Left renal cortex interstitium (tissue), 4 donors: ENCODE measurements around the gene PRKAR1B. TPM values are rescaled to one million over a fixed set of nuclear protein-coding genes. Genes with fewer than 3 reads are reported as not detected.

Experiments used
- DNase-seq, 4 donors: peaks; one replicate each; pipeline ENCODE4 v3.0.0-alpha.2; 2013; ENCODE audit warnings: low read depth in 4 of 4, low spot score in 2 of 4, missing footprints in 1 of 4
- polyA plus RNA-seq, 4 donors: library from polyadenylated mRNA; unstranded; fragments of 120-200 nt; gene quantifications; one replicate each; pipeline ENCODE4 v1.2.1, GENCODE V29; 2013; ENCODE audit not compliant: insufficient read length in 4 of 4

PRKAR1B gene
- polyA plus RNA-seq, 4 donors: 39.3 to 48.7 (median 42.8) TPM

DNA sequence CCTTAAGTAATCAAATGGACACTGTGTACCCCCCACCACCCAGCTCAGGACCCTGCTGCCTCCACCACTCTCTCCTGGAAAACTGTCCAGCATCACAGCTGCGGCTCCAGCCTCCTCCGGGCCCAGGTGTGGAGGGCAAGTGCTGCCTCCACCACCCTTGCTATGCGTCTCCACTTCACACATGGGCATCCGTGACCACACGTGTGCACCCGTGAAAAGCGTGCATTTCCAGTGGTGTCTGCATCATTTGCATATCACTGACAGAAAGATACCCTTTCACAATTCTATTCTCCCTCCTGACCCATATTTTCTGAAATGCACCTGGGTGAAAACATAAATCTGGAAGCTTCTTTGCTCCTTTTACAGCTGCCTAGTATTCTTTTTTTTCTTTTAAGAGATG lies 117.7 kb downstream of the PRKAR1B start:
- no peak for DNase-seq

DNA sequence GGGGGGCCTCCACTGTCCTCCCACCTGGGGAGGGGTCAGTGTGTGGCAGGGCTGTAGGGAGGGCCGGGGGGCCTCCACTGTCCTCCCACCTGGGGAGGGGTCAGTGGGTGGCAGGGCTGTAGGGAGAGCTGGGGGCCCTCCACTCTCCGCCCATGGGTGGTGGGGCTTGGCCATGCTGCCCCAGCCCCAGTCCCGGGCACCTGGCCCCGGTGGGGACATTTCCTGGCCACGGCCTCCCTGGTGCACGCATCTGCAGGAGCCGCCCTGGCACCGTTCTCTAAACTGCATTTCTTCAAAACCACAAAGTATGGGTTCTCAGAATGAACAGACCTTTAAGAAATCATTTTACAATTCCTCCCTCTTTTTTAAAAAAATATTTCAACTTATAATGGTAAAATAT lies 118.1 kb downstream of the PRKAR1B start:
- DNase-seq: no peak

DNA sequence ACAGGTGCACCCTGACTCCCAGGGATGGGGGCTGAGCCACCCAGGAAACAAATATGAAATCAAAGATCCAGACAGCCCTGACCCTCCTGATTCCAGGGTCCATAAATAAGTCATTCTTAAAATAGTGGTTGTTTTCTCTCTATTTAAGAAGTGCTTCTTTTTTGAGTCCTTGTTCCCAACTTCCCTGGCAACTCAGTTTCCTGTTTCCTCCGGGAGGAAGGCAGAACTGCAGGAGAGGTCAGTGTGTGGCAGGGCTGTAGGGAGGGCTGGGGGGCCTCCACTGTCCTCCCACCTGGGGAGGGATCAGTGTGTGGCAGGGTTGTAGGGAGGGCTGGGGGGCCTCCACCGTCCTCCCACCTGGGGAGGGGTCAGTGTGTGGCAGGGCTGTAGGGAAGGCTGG lies 118.7 kb downstream of the PRKAR1B start:
- no peak for DNase-seq

DNA sequence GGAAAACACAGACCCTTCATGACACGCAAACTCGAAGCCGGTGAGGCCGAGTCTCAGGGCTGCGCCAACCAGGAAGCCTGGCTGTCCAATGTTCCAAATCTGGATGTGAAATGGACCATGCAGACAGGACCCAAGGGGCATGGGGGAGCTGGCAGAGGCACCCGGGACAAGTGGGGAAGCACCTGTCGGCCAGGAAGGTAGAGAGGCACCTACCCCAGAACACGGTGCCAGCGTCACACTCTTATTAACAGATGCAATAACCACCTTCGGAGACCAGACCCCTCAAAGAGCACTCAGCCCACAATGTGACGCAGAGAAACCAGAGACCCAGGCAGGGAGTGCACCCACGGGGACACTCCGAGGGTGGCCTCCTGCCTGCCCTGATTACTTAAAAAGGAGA lies 119.1 kb downstream of the PRKAR1B start:
- no peak for DNase-seq

DNA sequence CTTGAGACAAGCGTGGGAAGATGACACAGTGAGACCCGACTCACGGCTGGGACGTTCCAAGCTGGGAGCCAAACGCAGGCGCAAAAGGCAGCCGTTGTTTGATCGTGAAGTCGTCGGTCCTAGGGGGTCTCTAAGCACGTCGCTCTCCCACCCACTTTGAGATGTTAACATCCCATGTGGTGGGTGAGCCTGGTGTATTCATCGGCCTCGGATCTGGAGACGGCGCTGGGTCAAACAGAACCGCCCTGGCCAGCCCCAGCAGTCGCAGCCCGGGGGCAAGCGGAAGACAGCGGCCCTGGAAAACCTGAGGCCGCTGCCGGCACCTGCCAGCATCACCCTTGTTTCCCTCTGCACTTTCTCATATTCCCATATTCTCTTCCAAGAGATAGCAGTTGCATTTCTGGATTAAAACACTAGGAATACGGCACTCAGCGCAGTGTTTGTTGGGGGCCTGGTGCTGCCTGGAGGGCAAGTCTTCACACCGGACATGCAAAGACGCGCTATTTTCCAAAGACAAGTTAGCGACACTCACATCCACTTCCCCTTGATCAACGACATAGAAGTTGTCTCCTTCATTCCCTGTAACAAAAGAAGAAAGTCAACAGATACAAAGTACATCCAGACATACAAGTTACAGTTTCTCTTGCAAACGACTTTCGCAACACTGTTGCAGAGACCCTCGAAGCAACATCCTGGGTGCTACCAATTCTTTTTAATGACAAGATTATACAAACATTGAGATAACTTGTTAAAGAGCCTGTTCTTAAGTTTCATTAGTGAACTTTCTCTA lies 121.2 kb downstream of the PRKAR1B start:
- no peak for DNase-seq

DNA sequence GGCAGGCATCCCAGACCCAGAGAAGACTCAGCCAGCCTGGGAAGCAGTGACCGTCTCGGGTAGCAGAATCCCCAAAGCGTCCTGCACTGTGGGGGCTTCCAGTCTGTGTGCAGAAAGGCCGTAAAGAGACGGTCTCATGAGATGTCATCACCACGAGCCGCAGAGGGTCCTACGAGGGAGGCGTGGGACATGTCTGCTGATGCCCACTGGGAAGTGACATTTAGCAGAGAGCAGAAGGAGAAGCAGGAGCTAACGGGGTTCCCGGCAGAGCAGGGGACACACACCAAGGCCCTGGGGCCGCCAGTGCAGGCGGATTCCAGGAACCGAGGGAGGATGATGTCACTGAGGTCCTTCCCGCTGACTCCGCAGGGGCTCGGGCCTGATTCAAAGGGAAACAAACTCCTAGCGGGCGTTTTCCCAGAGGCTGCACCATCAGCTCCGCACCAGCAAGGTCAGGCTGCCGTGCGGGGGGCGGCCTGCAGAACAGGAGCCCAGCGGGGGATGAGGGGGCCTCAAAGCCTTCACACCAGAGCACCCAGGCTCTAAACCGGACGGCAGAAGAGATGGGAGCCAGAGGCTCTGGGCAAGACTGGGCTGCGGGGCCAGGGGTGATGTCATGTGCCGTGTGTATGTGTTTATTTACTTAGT lies 122.1 kb downstream of the PRKAR1B start:
- DNase-seq: no peak

DNA sequence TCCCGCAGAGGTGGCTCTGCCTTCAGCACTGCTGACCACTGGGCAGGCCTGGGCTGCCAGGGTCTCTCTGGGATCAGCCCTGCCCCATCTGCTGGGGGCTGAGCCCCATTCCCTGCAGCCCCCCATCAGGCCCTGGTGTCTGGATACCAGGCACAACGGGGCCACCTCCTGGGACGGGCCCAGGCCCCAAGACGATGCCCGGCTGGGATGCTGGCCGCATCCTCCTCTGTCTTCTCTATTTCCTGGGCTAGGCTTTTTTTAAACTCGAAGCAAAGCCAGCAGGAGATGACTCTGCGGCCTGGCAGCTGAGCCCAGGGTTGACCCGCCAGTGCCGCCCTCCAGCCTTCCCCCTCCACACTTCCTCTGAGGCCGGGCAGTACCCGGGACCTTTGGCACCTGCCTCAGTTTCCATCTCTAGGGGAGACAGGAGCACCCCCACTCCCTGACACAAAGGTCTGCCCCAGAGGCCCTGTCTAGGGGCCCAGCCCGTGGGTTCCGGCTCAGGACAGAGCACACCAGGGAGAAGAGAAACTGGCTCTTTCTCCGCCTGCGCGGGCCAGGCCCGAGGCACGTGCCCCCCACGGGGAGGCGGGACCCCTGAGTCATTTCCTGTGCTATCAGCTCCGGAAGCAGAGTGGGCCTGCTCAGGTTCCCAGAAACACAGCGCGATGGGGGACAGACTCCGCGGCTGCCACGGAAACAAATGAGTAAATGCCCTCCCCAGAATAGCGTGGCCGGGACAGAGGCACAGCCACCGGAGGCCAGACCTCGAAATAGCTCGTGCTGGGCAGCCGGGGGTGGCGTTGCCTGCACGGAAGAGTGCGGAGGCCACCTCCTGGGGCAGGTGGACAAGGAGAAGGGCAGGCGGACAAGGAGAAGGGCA lies 122.8 kb downstream of the PRKAR1B start:
- no peak for DNase-seq

DNA sequence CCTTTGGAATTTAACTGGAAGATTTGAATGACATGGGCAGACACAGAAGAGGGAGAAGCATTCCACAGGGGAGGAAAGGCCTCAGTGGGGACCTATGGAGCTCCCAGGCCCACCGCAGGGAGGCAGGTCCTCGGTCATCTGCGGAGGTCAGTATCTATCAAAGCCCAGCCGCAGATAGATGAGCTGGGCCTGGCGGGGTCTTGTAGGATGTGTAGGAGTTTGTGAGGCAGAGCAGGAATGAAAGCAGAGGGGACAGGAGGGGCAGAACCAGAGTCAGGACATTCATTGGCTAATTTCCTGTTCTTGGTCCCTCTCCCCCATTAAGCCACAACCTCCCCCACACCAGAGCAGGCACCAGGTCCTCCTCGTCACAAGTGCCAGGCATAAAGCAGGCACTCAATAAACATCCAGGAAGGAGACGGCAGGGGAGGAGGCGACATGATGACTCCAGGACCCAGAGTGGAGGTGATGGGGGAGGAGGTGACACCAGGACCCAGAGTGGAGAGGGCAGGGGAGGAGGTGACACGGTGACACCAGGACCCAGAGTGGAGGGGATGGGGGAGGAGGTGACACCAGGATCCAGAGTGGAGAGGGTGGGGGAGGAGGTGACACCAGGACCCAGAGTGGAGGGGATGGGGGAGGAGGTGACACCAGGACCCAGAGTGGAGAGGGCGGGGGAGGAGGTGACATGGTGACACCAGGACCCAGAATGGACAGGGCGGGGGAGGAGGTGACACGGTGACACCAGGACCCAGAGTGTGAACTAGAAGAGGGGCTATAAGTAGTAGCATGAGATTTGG lies 123.7 kb downstream of the PRKAR1B start:
- no peak for DNase-seq

DNA sequence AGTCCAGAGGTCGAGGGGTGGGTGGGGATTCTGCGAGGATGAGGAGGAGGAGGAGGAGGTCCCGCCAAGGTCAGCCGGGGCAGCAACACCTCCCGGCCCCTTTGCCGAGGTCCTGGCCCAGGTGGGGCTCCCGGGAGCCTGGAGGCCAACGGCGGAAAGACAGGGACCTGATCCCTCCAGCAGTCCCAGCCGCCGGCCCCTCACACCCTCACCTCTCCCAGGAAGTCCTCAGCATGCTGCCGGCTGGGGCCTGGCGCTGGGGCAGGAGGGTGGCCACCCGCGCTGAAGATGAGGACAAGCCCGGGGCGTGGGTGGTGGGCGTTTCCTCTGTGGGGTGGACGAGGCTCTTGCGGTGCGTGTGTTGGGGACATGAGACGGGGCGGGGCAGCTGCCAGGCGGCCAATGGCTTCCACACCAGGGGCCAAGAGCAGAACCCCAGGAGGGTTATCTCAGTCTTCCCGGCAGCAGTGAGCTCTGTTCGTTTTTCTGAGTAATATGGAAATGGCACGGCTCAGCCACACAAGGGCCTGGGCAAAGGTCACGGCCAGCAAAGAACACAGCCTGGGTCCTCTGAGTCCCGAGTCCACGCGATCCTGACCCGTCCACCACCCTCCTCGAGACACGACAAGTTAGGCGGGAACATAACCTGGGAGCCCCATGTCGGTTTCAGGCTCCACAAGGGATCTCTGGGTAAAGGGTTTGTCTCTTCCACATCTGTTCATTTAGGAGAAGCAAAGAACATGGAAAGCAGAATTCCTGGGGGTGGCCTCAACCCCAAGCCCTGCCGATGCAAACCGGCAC lies 124.5 kb downstream of the PRKAR1B start:
- no peak for DNase-seq

DNA sequence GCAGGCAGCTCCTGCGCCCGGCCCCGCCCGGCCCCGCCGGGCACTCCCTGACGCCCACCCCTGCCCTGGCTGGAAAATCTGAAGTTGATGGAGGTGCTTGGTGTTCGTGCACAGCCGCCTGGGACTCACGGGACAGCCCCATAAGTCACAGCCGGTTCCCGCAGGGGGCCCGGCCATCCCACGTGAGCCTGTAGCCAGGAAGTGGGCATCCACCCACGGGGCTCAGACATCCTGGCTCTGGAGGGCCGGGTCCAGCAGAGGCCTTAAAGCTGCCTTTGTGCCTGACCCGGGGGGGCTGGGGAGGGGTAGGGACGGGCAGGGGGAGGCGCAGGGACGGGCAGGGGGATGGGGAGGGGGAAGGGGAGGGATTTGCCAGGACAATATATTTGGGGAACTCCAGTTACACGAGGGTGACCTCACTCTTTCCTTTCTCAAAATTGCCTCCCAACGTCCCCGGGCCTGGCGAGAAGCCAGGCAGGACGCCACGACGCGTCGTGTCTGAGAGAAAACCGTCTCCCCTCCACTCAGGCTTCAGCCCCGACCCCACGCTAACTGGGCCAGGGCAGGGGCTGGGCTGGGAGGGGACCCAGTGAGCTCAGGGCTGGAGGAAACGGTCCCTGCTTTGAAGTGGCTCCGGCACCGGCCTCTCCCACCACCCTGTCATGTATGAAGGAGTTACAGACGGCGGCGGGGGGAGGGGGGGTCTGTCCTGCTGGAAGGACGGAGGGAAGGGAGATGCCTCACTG lies 125.3 kb downstream of the PRKAR1B start:
- DNase-seq: no peak

DNA sequence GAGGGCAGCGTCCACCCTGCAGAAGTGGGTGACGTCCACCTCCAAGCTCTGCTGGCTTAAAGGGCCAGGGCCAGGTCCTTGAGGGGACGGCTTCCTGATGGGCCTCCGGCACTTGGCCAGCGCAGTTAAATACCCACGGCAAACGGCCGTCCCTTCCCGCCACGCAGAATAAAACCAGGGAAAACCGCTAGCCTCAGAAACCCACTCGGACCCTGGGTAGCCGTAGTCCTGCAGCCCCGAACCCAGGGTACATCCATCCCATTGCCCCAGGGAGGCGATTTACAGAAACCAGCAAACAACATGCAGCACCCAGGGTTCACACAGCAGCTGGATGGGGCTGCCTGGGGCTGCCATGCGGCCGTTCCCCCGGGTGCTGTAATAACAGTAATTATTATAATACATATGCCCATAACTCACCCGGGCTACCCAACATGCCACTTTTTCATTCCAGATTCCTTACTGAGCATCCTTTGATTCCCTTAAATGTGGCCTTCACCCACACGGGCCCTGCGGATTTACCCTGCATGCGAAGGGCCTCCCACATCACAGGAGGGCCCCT lies 126.0 kb downstream of the PRKAR1B start:
- no peak for DNase-seq

DNA sequence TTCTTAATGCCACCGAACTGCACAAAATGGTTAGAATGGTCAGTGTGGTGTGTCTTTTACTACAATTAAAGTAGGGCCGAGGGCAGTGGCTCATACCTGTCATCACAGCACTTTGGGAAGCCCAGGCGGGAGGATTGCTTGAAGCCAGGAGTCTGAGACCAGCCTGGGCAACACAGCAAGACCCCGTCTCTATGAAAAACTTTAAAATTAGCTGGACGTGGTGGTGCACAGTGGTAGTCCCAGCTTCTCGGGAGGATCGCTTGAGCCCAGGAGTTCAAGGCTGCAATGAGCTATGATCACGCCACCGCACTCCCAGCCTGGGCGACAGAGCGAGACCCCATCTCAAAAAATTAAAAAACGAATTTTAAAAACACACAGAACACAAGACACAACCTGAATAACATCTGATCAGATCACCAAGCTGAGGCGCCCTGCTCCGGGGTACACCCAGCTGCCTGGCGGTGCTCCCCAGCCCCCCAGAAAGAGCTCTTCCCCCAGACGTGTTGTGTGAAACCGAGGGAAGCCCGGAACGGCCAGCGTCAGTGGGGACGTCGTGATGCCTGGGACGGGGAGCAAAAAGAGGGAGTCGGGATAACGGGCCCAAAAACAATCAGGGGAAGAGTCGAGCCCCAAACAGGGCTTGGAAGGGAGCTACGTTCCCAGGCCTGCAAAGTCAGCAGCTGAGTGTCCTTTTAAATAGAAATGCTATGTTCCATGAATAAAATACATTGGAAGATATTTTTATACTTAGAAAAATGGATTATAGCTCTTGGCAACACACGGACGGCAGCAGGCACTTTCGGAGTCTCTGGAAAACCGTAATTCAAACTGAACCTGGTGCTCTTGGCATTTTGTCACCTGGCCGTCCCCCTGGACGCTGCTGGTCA lies 126.7 kb downstream of the PRKAR1B start:
- no peak for DNase-seq

DNA sequence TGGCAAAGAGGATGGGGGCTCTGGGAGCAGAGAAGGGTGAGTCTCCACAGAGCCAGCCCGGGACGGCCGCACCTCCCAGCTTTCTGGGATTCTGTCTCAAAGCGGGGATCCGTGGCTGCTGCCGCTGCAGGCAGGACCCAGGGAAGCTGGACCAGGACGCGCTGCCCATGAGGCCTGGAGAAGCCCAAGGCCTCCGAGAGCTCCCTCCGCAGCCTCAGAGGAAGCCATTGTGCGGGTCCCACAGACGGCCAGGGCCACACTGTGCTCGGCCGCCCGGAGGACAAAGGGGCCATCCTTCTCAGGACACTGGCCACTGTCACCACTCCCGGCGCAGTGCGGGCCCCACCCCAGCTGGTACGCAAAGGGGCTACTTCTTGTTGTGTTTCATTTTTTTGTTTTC lies 128.2 kb downstream of the PRKAR1B start:
- DNase-seq: no peak

DNA sequence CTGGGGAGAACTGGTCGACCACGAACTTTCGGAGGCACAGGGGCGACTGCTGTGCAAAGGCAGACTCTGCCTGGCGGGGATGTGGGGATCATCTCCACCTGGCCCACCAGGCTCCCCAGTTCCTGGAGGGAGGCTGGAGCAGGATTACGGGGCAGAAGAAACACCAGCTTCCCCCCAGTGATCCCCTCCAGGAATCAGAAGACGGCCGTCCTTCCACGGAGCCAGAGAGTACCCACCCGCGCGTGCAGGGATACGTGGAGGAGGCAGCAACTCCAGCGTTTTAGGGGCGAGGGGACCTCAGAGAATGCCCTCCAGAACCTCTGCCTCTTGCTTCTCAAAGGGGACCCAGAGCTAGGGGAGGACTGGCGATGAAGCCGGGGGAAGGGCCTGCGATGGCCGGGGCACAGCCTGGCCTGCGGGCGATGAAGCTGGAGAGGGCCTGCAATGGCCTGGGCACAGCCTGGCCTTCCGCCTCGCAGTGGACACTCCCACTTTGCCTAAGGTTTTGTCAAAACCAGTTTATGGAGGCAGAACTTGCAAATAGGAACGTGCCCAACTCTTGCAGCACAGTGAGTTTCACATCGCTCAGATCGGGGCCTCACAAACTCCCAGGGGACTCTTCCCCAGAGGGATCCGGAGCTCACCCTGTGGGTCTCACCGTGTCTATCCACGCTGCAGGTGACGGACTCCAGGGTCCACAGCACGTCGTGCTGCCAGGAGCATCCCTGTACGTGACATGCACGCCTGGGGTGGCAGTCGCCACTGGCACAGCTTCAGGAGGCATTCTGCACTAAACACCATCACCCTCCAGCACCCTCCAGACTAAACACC lies 129.5 kb downstream of the PRKAR1B start:
- DNase-seq: no peak

DNA sequence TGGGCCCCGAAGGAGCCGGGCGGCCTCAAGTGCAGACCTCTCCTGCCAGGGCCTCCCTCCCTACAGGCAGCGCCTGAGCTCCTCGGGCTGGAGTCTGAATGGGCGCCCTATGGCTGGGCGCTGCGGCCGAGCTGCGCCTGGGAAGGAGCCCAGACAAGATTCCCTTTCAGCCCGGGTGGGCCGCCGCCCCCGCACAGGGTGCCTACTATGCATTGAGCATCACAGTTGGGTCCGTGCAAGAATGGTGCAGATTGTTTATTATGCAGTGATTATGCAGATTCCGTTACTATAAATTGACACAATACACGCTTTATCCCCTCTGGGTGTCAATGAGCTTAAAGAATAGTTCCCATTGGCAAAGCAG lies 130.3 kb downstream of the PRKAR1B start:
- DNase-seq: no peak

DNA sequence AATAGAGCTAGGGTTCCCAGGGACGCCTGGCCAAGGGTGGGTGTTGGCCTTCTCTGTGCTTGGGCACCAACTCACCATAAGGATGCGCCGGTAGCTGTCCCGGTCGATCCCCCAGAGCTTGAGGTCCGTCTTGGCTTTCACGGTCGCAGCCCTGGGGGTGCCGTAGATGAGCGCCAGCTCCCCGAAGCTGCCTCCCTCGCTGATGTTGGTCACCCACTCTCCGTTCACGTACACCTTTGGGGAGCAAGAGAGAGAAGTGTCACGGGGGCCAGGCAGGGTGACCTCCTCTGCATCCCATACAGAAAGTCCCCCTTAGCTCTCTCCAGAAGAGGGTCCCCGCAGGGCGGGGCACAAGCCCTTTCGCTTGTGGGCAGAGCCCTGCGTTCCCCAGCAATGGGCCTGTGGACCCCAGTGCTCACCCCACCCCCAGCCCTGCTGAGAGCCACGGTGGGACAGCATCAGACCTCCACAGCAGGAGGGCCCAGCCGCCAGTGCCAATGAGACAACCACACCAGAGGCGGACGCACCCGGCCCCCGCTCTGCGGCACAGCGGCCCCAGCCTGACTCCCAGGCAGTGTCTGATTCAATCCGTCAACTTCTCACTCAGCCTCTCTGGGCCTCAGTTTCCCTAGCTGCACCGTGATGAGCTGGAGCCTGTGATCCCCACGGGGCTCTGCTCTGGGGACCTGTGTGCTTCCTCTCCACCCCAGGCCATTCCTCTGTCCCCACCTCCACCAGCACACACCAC lies 130.8 kb downstream of the PRKAR1B start:
- no peak for DNase-seq
